A549 (cell line): Measurements from ENCODE around the gene PODN. TPM values are rescaled to one million over a fixed set of nuclear protein-coding genes. Genes with fewer than 3 reads are reported as not detected.

Source experiments
- ATAC-seq, 2 experiments: fragments of 200-7000 bp in 1 of 2; fragments of >200 bp in 1 of 2; cut with Nextera tagmentation in 1 of 2; cut with Tn5 transposase in 1 of 2; 3 replicates each; pipeline versions ENCODE4 v1.8.0 to v1.9.1; 2018 to 2020; ENCODE audit warnings: mild to moderate bottlenecking in 1 of 2, moderate library complexity in 1 of 2
- CTCF ChIA-PET: fragments of 300-600 bp; sonication (Branson Sonifier 250); formaldehyde crosslinking; extraction: SDS; loops from one replicate; lab custom pipeline; 2021; ENCODE audit warnings: antibody characterized with exemption, inconsistent platforms; lab: Yijun Ruan, JAX
- POLR2A ChIA-PET: fragments of 350-600 bp; formaldehyde crosslinking; extraction: SDS; loops from one replicate; lab custom pipeline; 2021; ENCODE audit warnings: antibody characterized with exemption, inconsistent platforms; lab: Yijun Ruan, JAX
- DNase-seq, 2 experiments: peaks; one replicate each; pipeline versions ENCODE4 v3.0.0 to v3.0.0-alpha.2; 2011 to 2016; ENCODE audit warnings: low read depth in 1 of 2, low spot score in 1 of 2
- FAIRE-seq: peaks from 2 replicates; lab custom pipeline; 2011; peaks lifted over from hg19 to GRCh38; lab: Jason Lieb, UNC
- H3K27ac ChIP-seq, 2 experiments: fragments of >200 bp; sonication (Bioruptor Twin); formaldehyde crosslinking; 3 replicates each; pipeline ENCODE4 v1.5.1; 2016 to 2017
- H3K4me1 ChIP-seq: fragments of >200 bp; sonication (Bioruptor Twin); formaldehyde crosslinking; 3 replicates; pipeline ENCODE4 v1.6.1; 2016
- H3K4me2 ChIP-seq: fragments of >200 bp; sonication (Bioruptor Twin); formaldehyde crosslinking; 3 replicates; pipeline ENCODE4 v1.6.1; 2016
- H3K4me3 ChIP-seq: fragments of >200 bp; sonication (Bioruptor Twin); formaldehyde crosslinking; 3 replicates; pipeline ENCODE4 v1.5.1; 2016
- H3K9me3 ChIP-seq: fragments of >200 bp; sonication (Bioruptor Twin); formaldehyde crosslinking; 3 replicates; pipeline ENCODE4 v1.6.1; 2016
- BCL3 ChIP-seq: fragments of >200 bp; sonication (Bioruptor Twin); formaldehyde crosslinking; IDR thresholded peaks from 3 replicates; pipeline ENCODE4 v1.6.1; 2016
- CEBPB ChIP-seq, 2 experiments: fragments of >200 bp in 1 of 2; sonication (Bioruptor Twin) in 1 of 2; formaldehyde crosslinking in 1 of 2; IDR thresholded peaks; 2 replicates each; pipeline ENCODE4 v1.6.1; 2012 to 2016
- CHD2 ChIP-seq: fragments of 150-350 bp; IDR thresholded peaks from 2 replicates; pipeline ENCODE4 v1.6.1; 2014; ENCODE audit warnings: low read length; ENCODE audit not compliant: partially characterized antibody
- CHD4 ChIP-seq: fragments of 200-600 bp; sonication (generic); IDR thresholded peaks from 2 replicates; pipeline ENCODE4 v1.6.1; 2016; ENCODE audit warnings: antibody characterized with exemption, mild to moderate bottlenecking, borderline replicate concordance
- EHMT2 ChIP-seq: fragments of 200-600 bp; sonication (generic); IDR thresholded peaks from 2 replicates; pipeline ENCODE4 v1.6.1; 2016; ENCODE audit warnings: antibody characterized with exemption, low read depth, mild to moderate bottlenecking, moderate library complexity
- ELK1 ChIP-seq: fragments of 150-350 bp; IDR thresholded peaks from 2 replicates; pipeline ENCODE4 v1.6.1; 2014; ENCODE audit warnings: low read depth, mild to moderate bottlenecking, low read length
- EP300 ChIP-seq, 2 experiments: fragments of >200 bp; sonication (Bioruptor Twin); formaldehyde crosslinking; IDR thresholded peaks; 2 replicates in 1 of 2; 3 replicates in 1 of 2; pipeline ENCODE4 v1.6.1; 2016 to 2017
- FOSL2 ChIP-seq, 2 experiments: fragments of 450-650 bp in 1 of 2; fragments of >200 bp in 1 of 2; sonication (Bioruptor Twin) in 1 of 2; formaldehyde crosslinking; IDR thresholded peaks; 2 replicates each; pipeline versions ENCODE4 v1.5.0 to v1.6.1; 2016 to 2020; ENCODE audit warnings: mild to moderate bottlenecking in 1 of 2, moderate library complexity in 1 of 2
- FOXS1 ChIP-seq: fragments of 250-450 bp; sonication (Bioruptor Pico); IDR thresholded peaks from 2 replicates; pipeline ENCODE4 v1.5.0; 2020; ENCODE audit warnings: mild to moderate bottlenecking, moderate library complexity
- HDAC2 ChIP-seq: fragments of 200-600 bp; sonication (generic); IDR thresholded peaks from 2 replicates; pipeline ENCODE4 v1.6.1; 2016
- HOXB13 ChIP-seq: fragments of 250-450 bp; sonication (Bioruptor Pico); IDR thresholded peaks from 2 replicates; pipeline ENCODE4 v1.5.0; 2020; ENCODE audit warnings: low read depth, mild to moderate bottlenecking, moderate library complexity
- JUN ChIP-seq, 2 experiments: fragments of >200 bp; sonication (Bioruptor Twin); formaldehyde crosslinking; IDR thresholded peaks; 2 replicates in 1 of 2; 3 replicates in 1 of 2; pipeline ENCODE4 v1.6.1; 2016 to 2017
- MAX ChIP-seq: IDR thresholded peaks from 2 replicates; pipeline ENCODE4 v1.6.1; 2012
- MAZ ChIP-seq: fragments of 150-350 bp; IDR thresholded peaks from 2 replicates; pipeline ENCODE4 v1.6.1; 2014; ENCODE audit warnings: antibody characterized with exemption, low read depth, low read length, borderline replicate concordance
- MYC ChIP-seq: IDR thresholded peaks from 2 replicates; pipeline ENCODE4 v1.6.1; 2012; ENCODE audit warnings: mild to moderate bottlenecking, inconsistent platforms, low read length, improper control_type of control experiment, borderline replicate concordance
- PBX3 ChIP-seq: IDR thresholded peaks from 2 replicates; pipeline ENCODE4 v1.6.1; 2012
- POLR2A ChIP-seq: IDR thresholded peaks from 2 replicates; pipeline ENCODE4 v1.6.1; 2012; ENCODE audit warnings: mild to moderate bottlenecking, low read length
- POLR2AphosphoS2 ChIP-seq: conservative IDR thresholded peaks from 2 replicates; pipeline ENCODE4 v1.6.1; 2012; ENCODE audit warnings: low read length, improper control_type of control experiment, inconsistent platforms
- RAD21 ChIP-seq, 2 experiments: fragments of >200 bp in 1 of 2; sonication (Bioruptor Twin) in 1 of 2; formaldehyde crosslinking in 1 of 2; IDR thresholded peaks in 1 of 2; conservative IDR thresholded peaks in 1 of 2; 2 replicates in 1 of 2; 3 replicates in 1 of 2; pipeline ENCODE4 v1.6.1; 2012 to 2018; ENCODE audit warnings: inconsistent platforms in 1 of 2
- RCOR1 ChIP-seq: fragments of 150-350 bp; IDR thresholded peaks from 2 replicates; pipeline ENCODE4 v1.6.1; 2014; ENCODE audit warnings: antibody characterized with exemption, low read length, low read depth
- REST ChIP-seq: fragments of 200-600 bp; sonication (generic); IDR thresholded peaks from 2 replicates; pipeline ENCODE4 v1.6.1; 2016; ENCODE audit warnings: antibody characterized with exemption, mild to moderate bottlenecking, moderate library complexity
- RFX5 ChIP-seq: fragments of 450-650 bp; IDR thresholded peaks from 2 replicates; pipeline ENCODE4 v1.7.1; 2014; ENCODE audit warnings: antibody characterized with exemption, mild to moderate bottlenecking, moderate library complexity
- RNF2 ChIP-seq: fragments of 200-600 bp; sonication (generic); IDR thresholded peaks from 2 replicates; pipeline ENCODE4 v1.6.1; 2016; ENCODE audit warnings: low read depth, mild to moderate bottlenecking, antibody characterized with exemption, moderate library complexity, borderline replicate concordance
- SREBF2 ChIP-seq: fragments of 450-650 bp; IDR thresholded peaks from 2 replicates; pipeline ENCODE4 v1.6.1; 2014; ENCODE audit warnings: mild to moderate bottlenecking, moderate library complexity
- TP53 ChIP-seq: fragments of 250-450 bp; sonication (Bioruptor Pico); IDR thresholded peaks from 2 replicates; pipeline ENCODE4 v1.5.0; 2021; ENCODE audit warnings: mild to moderate bottlenecking, moderate library complexity
- ZFP36 ChIP-seq: fragments of 450-650 bp; IDR thresholded peaks from 2 replicates; pipeline ENCODE4 v1.6.1; 2014; ENCODE audit warnings: borderline replicate concordance; ENCODE audit not compliant: partially characterized antibody
- ZSCAN20 ChIP-seq: fragments of 250-450 bp; sonication (Bioruptor Pico); IDR thresholded peaks from 2 replicates; pipeline ENCODE4 v1.8.0; 2022; ENCODE audit warnings: mild to moderate bottlenecking, moderate library complexity
- WGBS: methylation state at CpG from one replicate; pipeline ENCODE4 v1.1.6; 2017; ENCODE audit errors: missing lambda C conversion rate; 5-methylcytosine and 5-hydroxymethylcytosine counted together
- polyA plus RNA-seq, 4 experiments: library from polyadenylated mRNA; depleted of rRNA in 3 of 4; stranded (reverse); fragments of >200 nt; fragmentation: RNase III in 1 of 4; extraction: RNeasy Plus Mini Kit Qiagen cat#74134 plus additional on column Dnase treatment in 1 of 4; gene quantifications; 2 replicates in 3 of 4; 3 replicates in 1 of 4; pipeline ENCODE4 v1.2.3, GENCODE V29; 2011 to 2017

The PODN gene
- polyA plus RNA-seq, 2 of the 4 experiments (the other 2 are of a cell fraction): 0.05 TPM; not detected in 1

- TF ChIP-seq MYC (no peak), FOSL2 (IDR thresholded peaks at IDR 0.05) (no peak), FOSL2 (CRISPR knock-in tag; IDR thresholded peaks at IDR 0.05) (no peak), RCOR1 (no peak), ZSCAN20 (CRISPR knock-in tag) (no peak), FOXS1 (CRISPR knock-in tag) (no peak), PBX3 (no peak), HOXB13 (CRISPR knock-in tag) (no peak), CHD4 (no peak), HDAC2 (no peak), RNF2 (no peak), CHD2 (no peak), MAZ (no peak), EHMT2 (no peak), SREBF2 (no peak), POLR2AphosphoS2 (no peak)
- TF ChIP-seq, all 56 proteins: peak for 0
- CTCF ChIA-PET: interaction anchor here (0.9 kb wide), 2 partner anchors 19 to 59 kb away, joined by 3 to 4 read pairs; no protein-coding TSS in a partner anchor
- no peak overlapping the region for H3K27ac ChIP-seq
Observed at GRCh38 chr1:53047737-53048736, 14.0 kb upstream of the PODN start.

GRCh38 chr1:53048960-53049573 lies 12.9 kb upstream of the PODN start:
- WGBS: 88% methylated on average over 3 of the region's 3 CpGs
- ATAC-seq: no peak
- Histone ChIP-seq H3K4me3 (no peak overlapping the region), H3K27ac (no peak overlapping the region), H3K9me3 (no peaks in the 10 kb centered on the region), H3K4me1 (peaks cover 6% of the 10 kb centered on the region; the same call in 1 of the 3 replicates), H3K4me2 (no peak overlapping the region)
- POLR2A ChIA-PET: no interaction called here
- FAIRE-seq: no peak
- CTCF ChIA-PET: interaction anchor here (0.6 kb wide), 1 partner anchor 14 kb away, joined by 3 read pairs; no protein-coding TSS in a partner anchor
- no peak for DNase-seq
- TF ChIP-seq BCL3 (no peak), FOXS1 (CRISPR knock-in tag) (no peak), RFX5 (no peak), EP300 (IDR thresholded peaks at IDR 0.05) (no peak), CHD4 (no peak), TP53 (CRISPR knock-in tag) (no peak), POLR2A (no peak), MAZ (no peak), RAD21 (conservative IDR thresholded peaks at IDR 0.05 in 1 of 2, IDR thresholded peaks at IDR 0.05 in 1 of 2) (no peak), CEBPB (IDR thresholded peaks at IDR 0.05) (no peak), JUN (IDR thresholded peaks at IDR 0.05) (no peak), MAX (no peak), POLR2AphosphoS2 (no peak), REST (no peak), ELK1 (no peak), ZFP36 (no peak)

More at GRCh38 chr1:53047737-53048736, 14.0 kb upstream of the PODN start:
- Histone ChIP-seq H3K4me3 (no peak overlapping the region), H3K9me3 (no peaks in the 10 kb centered on the region), H3K4me1 (peaks cover 6% of the 10 kb centered on the region; the same call in 1 of the 3 replicates), H3K4me2 (no peak overlapping the region)
- no peak for DNase-seq
- no peak for FAIRE-seq
- WGBS: 68% methylated on average over 5 of the region's 5 CpGs
- POLR2A ChIA-PET: no interaction called here
- no peak for ATAC-seq
